OCI-LY7 (cell line): Measurements from ENCODE around the gene PTRH1.

Experiments used
- EZH2phosphoT487 ChIP-seq: fragments of 200-600 bp; sonication (generic); IDR thresholded peaks from 2 replicates; pipeline ENCODE4 v1.6.1; 2018; ENCODE audit warnings: low read depth, borderline replicate concordance, mild to moderate bottlenecking, mixed run types, antibody characterized with exemption, low read length, moderate library complexity, mixed read lengths
- TF ChIP-seq, protein P1 (sequence below): fragments of 200-600 bp; sonication (generic); conservative IDR thresholded peaks from 2 replicates; pipeline ENCODE4 v1.5.1; 2014; ENCODE audit warnings: mild to moderate bottlenecking, antibody characterized with exemption, low read length, moderate library complexity, mixed read lengths

DNA sequence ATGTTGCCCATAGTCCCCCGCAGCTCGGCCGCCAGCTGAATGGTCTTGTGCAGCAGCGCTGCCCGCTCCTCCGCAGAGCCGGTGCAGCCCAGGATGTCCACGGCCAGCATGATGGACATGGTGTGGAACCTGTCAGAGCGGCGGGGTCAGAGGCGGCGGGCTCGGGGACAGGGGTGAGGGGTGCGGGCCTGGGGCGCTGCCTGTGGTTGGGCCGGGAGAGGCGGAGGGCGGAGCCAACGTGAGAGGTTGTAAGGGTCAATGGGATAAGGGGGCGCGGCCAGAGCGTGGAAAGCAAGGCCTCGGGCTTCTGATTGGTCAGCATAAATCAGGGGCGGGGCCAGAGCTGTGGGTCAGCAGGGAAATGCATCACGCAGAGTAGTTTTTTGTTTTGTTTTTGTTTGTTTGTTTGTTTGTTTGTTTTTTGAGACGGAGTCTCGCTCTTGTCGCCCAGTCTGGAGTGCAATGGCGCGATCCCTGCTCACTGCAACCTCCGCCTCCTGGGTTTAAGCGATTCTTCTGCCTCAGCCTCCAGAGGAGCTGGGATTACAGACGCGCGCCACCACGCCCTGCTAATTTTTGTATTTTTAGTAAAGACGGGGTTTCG is 26.5 kb upstream of the PTRH1 start:
- TF ChIP-seq, protein P1, sequence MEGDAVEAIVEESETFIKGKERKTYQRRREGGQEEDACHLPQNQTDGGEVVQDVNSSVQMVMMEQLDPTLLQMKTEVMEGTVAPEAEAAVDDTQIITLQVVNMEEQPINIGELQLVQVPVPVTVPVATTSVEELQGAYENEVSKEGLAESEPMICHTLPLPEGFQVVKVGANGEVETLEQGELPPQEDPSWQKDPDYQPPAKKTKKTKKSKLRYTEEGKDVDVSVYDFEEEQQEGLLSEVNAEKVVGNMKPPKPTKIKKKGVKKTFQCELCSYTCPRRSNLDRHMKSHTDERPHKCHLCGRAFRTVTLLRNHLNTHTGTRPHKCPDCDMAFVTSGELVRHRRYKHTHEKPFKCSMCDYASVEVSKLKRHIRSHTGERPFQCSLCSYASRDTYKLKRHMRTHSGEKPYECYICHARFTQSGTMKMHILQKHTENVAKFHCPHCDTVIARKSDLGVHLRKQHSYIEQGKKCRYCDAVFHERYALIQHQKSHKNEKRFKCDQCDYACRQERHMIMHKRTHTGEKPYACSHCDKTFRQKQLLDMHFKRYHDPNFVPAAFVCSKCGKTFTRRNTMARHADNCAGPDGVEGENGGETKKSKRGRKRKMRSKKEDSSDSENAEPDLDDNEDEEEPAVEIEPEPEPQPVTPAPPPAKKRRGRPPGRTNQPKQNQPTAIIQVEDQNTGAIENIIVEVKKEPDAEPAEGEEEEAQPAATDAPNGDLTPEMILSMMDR, result no peak
- TF ChIP-seq EZH2phosphoT487, result no peak
